ENCODE data around the gene FAM83F. TPM values are rescaled to one million over a fixed set of nuclear protein-coding genes. Genes with fewer than 3 reads are reported as not detected.

The FAM83F gene
- total RNA-seq, 1 donor = not detected

DNA sequence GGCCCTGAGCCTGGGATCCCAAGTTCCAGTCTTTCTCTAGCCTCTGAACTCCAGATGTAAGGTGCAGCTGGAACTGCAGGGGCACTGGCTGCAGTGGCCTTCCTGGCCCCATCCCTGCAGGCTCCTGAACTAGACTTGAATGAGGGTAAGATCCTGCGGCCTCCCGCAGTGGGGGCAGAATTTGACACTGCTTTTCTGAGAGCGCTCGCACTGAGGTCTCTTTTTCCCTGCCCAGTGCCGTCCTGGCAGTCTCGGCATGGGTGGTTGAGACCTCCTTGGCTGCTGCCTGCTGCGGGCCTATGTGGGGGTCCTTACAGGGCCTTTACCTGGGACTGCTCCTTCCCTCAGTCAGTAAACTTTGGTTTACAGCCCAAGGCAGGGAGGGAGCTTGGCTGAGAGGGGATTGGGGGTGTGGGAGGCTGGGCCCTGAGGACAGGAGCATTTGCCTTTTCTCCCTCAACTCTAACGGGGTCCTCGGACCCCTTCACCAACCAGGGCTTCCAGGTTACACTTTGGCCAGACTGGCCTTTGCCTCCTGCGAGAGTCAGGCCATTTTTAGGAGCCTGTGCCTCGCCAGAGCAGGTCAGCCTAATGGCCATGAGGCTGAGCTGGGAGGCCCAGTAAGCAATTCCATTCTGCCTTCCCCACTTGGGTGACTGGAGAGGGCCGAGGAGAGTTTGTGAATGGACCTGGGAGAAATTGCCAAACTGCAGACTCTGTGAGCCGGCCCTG lies 35.4 kb downstream of the FAM83F start:
- no peak overlapping the region for H3K4me3 ChIP-seq (ENCODE audit: low read depth, low read length)
- no peak for DNase-seq (ENCODE audit: low read depth)
- TF ChIP-seq, protein P1, sequence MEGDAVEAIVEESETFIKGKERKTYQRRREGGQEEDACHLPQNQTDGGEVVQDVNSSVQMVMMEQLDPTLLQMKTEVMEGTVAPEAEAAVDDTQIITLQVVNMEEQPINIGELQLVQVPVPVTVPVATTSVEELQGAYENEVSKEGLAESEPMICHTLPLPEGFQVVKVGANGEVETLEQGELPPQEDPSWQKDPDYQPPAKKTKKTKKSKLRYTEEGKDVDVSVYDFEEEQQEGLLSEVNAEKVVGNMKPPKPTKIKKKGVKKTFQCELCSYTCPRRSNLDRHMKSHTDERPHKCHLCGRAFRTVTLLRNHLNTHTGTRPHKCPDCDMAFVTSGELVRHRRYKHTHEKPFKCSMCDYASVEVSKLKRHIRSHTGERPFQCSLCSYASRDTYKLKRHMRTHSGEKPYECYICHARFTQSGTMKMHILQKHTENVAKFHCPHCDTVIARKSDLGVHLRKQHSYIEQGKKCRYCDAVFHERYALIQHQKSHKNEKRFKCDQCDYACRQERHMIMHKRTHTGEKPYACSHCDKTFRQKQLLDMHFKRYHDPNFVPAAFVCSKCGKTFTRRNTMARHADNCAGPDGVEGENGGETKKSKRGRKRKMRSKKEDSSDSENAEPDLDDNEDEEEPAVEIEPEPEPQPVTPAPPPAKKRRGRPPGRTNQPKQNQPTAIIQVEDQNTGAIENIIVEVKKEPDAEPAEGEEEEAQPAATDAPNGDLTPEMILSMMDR (IDR thresholded peaks at IDR 0.05; ENCODE audit: insufficient read depth, low read depth, low read length) = no peak

DNA sequence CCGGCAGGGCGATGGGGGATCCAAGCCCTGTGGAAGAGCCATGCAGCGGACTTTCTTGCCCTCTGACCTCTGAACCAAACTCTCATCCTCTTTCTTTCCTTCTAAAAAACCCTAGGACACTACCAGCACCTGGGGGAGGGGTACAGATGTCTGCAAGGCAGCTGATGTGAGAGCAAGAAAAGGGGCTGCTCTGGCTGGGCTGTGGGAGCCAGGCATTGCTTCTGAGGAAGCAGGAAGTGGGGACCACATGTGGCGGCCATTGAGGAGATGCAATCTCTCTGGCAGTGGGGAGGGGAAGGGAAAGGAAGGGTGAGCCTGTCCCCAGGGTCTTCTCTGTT lies 36.0 kb downstream of the FAM83F start:
- TF ChIP-seq, protein P1 (IDR thresholded peaks at IDR 0.05; ENCODE audit: insufficient read depth, low read depth, low read length) = no peak
- no peak for DNase-seq (ENCODE audit: low read depth)
- H3K4me3 ChIP-seq (ENCODE audit: low read depth, low read length) = no peak overlapping the region

DNA sequence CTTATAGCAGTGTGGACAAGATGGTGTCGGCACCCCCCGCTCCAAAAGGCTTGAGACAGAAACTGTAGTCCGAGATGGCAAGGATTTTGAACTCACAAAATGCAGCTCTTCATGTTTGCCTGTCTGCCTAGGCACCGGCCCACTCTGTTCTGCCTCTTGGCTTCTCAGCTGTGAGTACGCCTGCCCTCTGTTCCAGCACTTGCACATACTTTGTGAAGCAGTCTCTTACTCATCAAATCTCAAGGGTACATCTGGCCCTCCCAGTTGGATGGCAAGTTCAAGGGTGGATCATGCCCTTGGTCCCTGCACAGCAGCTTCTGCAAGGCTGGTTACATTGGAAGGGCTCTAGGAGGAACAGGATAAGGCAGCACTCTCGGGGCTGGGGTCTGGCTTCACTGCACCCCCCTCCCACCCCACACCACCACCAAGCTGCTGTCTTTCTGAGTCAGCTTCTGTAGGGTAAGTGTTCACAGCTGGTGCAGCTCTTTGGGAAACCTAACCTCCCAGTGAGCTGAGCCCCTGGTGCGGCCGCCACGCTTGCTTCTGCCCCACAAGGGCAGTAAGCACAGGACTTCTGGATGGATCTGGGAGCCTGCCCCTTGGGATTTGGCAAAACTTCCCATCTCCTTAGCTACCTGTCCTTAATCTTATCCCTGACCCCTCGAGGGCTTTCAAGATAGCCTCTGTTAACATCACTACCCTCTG lies 37.2 kb downstream of the FAM83F start:
- DNase-seq (ENCODE audit: low read depth) = no peak
- TF ChIP-seq, protein P1 (IDR thresholded peaks at IDR 0.05; ENCODE audit: insufficient read depth, low read depth, low read length) = no peak
- H3K4me3 ChIP-seq (ENCODE audit: low read depth, low read length) = no peak overlapping the region

DNA sequence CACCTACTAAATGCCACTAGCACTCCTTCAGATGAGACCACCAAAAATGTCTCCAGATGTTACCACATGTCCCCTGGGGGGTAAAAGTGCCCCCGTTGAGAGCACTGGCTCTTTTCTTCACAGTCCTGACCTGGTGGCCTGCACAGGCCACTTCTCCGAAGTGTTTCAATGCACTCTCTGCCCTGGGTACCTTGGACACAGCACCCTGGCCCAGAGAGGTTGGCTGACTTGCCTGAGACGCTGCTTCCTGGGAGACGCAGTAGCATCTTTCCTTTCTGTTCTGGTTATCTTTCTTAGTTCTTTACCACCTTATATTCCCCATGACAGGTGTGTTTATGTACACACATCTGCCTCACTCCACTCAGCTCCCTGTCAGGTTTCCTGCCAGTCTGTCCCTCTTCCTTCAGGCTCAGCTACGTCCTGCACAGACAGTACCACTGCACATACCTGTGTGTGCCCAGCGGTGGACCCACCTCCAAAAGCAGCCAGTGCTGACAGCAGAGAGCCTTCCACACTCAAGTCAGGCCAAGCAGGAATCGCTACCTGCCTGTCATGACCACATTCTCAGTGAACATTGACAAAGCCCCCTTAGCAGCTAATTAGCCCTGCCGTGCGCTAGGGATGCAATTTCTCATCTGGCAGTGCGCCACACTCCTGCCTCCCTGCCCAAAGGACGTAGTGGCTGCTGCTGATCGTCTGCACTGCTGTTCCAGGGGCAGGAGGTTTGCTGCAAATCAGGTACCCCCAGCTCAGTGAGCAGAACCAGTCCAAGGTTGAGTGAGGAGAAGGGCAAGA lies 39.0 kb downstream of the FAM83F start:
- no peak overlapping the region for H3K4me3 ChIP-seq (ENCODE audit: low read depth, low read length)
- no peak for DNase-seq (ENCODE audit: low read depth)
- TF ChIP-seq, protein P1 (IDR thresholded peaks at IDR 0.05; ENCODE audit: insufficient read depth, low read depth, low read length) = no peak

DNA sequence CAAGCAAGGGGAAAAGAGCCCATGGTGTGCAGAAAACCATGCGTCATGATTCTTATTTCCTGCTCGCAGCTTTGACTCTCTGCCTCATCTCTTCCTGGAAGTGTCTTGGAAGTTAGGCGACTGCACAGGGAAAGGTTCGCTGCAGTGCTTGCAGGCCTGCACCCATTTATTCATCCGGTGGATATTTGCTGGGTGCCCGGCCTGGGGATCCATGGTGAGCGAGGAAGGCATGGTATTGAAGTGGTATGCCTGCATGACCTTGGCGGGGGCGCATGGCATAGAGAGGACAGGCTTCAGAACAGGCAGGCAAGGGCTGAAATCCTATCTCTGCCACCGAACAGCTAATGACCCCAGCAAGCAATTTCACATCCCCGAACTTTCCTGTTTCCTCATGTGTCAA lies 40.6 kb downstream of the FAM83F start:
- TF ChIP-seq, protein P1 (IDR thresholded peaks at IDR 0.05; ENCODE audit: insufficient read depth, low read depth, low read length) = no peak
- DNase-seq (ENCODE audit: low read depth) = no peak

DNA sequence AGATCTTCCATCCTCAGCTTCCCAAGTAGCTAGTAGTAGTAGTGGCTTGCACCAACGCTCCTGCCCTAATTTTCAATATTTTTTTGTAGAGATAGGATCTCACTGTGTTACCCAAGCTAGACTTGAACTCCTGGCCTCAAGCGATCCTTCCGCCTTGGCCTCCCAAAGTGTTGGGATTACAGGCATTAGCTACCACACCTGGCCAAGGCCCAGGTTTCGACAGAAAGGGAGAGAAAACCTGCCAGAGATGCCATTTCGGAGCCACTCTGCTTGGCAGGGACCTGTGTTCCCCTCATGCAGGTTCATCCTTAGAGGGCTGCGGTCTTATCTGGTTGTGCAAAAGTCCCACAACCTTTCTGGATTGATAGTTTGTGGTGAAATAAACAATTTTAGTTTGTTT lies 41.4 kb downstream of the FAM83F start:
- no peak overlapping the region for H3K4me3 ChIP-seq (ENCODE audit: low read depth, low read length)
- TF ChIP-seq, protein P1 (IDR thresholded peaks at IDR 0.05; ENCODE audit: insufficient read depth, low read depth, low read length) = no peak
- no peak for DNase-seq (ENCODE audit: low read depth)

More for the DNA sequence above, 40.6 kb downstream of the FAM83F start:
- no peak overlapping the region for H3K4me3 ChIP-seq (ENCODE audit: low read depth, low read length)

All from fibroblast of villous mesenchyme (primary cell).